Epithelial cell of esophagus (primary cell): ENCODE results near the gene FBXO34.

Experiments used
- DNase-seq: peaks from one replicate; pipeline ENCODE4 v3.0.0; 2010; ENCODE audit warnings: low read depth
- H3K4me3 ChIP-seq: 2 replicates; pipeline ENCODE4 v1.5.1; 2011; ENCODE audit warnings: mild to moderate bottlenecking, low read length, control low read depth
- CTCF ChIP-seq: IDR thresholded peaks from 2 replicates; pipeline ENCODE4 v1.5.1; 2011; ENCODE audit warnings: low read depth, mild to moderate bottlenecking, low read length, control low read depth, inconsistent platforms; ENCODE audit not compliant: insufficient read depth; ENCODE audit errors: missing control alignments

The FBXO34 gene

DNA sequence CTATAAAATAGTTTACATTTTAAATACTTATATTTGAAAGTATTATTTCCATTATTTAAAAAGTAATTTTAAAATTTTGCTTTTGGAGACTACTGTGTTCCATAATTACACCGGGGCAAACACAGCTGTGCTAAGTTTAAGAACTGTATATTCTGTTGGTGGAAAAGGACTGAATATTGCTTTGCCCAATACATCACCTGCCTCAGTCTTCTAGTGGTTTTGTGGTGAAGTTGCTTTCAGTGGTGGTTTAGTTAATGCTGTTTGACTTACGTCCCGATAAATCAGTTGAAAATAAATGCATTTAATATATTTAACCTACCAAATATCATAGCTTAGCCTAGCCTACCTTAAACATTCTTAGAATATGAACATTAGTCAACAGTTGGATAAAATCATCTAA lies 23.4 kb downstream of the FBXO34 start:
- no peak for DNase-seq
- TF ChIP-seq CTCF = no peak
- no peak overlapping the region for H3K4me3 ChIP-seq

GRCh38 chr14:55297611-55298499 lies 26.6 kb downstream of the FBXO34 start:
- peak; percentile 83 for DNase-seq
- peak overlapping the region; percentile 37 for H3K4me3 ChIP-seq

DNA sequence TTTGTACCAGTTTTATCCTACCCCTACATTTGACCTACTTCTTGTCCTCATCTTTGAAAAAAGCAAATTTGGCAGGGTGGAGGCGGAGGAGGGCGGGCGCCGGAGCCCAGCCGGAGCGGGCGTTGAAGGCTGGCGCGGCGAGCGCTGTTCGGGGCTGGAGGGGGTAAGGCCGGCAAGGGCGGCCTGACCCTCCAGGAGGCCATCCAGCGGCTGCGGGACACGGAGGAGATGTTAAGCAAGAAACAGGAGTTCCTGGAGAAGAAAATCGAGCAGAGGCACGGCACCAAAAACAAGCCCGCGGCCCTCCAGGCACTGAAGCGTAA lies 27.2 kb downstream of the FBXO34 start:
- DNase-seq = no peak
- no peak for TF ChIP-seq CTCF
- H3K4me3 ChIP-seq = no peak overlapping the region

More at GRCh38 chr14:55297611-55298499, 26.6 kb downstream of the FBXO34 start:
- TF ChIP-seq CTCF = peak; percentile 55

DNA sequence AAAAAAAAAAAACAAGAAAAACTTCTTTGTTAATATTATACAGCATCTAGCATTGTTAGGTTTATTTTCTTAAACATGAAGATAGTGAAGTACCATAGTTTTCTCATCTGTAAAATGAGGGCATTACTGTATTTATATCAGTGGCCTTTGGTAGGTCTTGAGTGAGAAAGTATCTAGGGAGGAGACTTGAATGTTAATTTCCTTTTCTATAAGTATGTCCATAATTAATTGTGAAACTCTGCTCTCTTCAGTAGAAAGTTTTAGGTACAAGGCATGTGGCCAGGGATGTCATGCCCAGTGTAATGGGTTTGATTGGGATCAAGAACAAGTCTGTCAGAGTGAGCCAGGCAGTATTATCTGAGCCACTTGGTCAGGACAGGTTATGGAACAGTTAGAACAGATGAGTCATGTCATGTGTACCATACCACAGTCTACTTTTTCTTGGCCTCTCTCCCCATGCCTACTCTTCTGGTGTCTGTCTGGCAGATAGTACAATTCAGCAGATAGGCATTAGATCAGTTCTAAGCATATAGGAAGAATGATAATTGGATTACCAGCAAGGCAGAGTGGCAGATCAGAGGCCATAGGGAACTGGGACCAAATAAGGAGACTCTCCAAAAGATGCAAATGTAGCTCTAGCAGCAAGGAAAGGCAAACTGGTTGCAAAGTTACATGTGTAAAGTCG lies 30.4 kb downstream of the FBXO34 start:
- TF ChIP-seq CTCF = no peak
- DNase-seq = peak; percentile 74

DNA sequence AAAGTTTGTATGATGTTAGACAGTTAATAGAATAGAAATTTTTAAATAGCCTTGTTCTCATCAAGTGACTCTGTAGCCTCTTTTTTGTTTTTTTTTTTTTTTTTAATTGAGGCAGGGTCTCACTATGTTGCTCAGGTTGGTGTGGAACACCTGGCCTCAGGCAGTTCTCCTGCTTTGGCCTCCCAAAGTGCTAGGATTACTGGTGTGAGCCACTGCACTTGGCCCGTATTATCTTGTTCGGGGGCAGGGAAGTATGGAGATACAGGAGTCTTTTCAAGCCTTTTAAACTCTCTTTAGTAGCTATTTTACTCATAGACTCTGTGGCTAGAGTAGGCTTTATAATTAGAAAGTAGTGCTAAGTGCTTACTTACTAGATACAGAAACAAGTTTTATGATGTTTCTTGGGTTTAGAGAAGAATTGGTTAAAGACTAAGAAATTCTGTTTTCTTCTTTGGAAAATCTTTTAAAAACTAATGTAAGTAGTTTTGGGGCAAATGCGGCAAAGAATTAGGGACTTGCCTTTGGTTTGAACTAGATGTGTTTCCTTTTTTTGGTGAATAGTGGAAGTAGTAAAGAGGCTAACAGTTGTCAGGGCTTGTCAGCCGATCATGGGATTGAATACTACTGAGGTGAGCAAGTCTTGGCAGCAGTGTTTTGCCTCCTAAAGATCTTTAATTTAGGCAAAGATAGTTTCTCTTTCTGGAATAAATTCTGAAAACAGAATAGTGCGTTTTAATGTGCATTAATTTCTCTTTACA lies 31.3 kb downstream of the FBXO34 start:
- TF ChIP-seq CTCF = no peak
- DNase-seq = peak; percentile 44
- no peak overlapping the region for H3K4me3 ChIP-seq

More for the DNA sequence above, 30.4 kb downstream of the FBXO34 start:
- H3K4me3 ChIP-seq = no peak overlapping the region

DNA sequence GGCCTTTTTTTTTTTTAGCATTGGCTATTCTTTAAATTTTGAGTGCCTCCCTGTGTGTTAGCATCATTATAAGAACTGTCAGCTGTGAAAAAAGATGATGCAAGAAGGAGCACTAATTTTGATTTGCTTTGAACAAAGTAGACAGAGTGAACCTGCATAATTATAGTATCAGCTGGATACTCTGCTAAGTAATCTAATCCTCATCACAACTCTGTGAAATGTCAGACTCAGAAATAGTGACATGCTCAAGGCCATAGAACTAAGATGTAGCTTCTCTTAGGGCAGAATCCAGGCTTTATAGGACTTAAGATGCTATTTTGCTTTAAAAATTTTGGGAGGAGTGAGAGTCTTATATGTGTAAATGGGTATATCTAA lies 31.9 kb downstream of the FBXO34 start:
- DNase-seq = no peak
- TF ChIP-seq CTCF = no peak
- no peak overlapping the region for H3K4me3 ChIP-seq
